D721Med (cell line): ENCODE data around the gene ZNF221.

Experiments
- DNase-seq: peaks from one replicate; pipeline ENCODE4 v3.0.0; 2011; ENCODE audit warnings: low spot score; ENCODE audit not compliant: insufficient read length
- FAIRE-seq: peaks from 2 replicates; lab custom pipeline; 2011; peaks lifted over from hg19 to GRCh38; lab: Jason Lieb, UNC
- CTCF ChIP-seq: IDR thresholded peaks from 2 replicates; pipeline ENCODE4 v1.5.1; 2012; ENCODE audit warnings: mild to moderate bottlenecking, control low read depth; ENCODE audit not compliant: insufficient read depth; ENCODE audit errors: missing control alignments

Gene ZNF221

GRCh38 chr19:43997631-43998290, 46.7 kb downstream of the ZNF221 start:
- no peak for TF ChIP-seq CTCF
- FAIRE-seq, result no peak
- no peak for DNase-seq

- no peak for FAIRE-seq
- DNase-seq, result no peak
- no peak for TF ChIP-seq CTCF
These were observed 51.2 kb downstream of the ZNF221 start for GRCh38 chr19:44002212-44002565.

- no peak for TF ChIP-seq CTCF
- FAIRE-seq (no peak), DNase-seq (peak; percentile 65)
These were observed 51.8 kb downstream of the ZNF221 start, which contains the start of gene ZNF230 for GRCh38 chr19:44002566-44003460. Gene ZNF230, plus strand, starts transcription at chr19:44002957. Its CDS starts 4,122 bp downstream, at chr19:44007079.

GRCh38 chr19:44003461-44004009, 52.5 kb downstream of the ZNF221 start:
- TF ChIP-seq CTCF, result no peak
- DNase-seq (no peak), FAIRE-seq (no peak)

GRCh38 chr19:44005973-44006372, 54.9 kb downstream of the ZNF221 start:
- no peak for FAIRE-seq
- DNase-seq, result no peak
- no peak for TF ChIP-seq CTCF

GRCh38 chr19:44007473-44007872, 56.4 kb downstream of the ZNF221 start:
- no peak for TF ChIP-seq CTCF
- FAIRE-seq (no peak), DNase-seq (no peak)
